ENCODE measurements around the gene EVI5L.
A peak's percentile ranks its signal among the peaks of the same experiment; 100 is the strongest.
"Not testable (repeated sequence)": the region's sequence is repeated elsewhere in the genome, so short reads cannot be mapped to it uniquely, and the experiment has no call there.

Gene EVI5L

GRCh38 chr19:7872306-7873204 is 42.5 kb downstream of the EVI5L start:
- DNase-seq (ENCODE audit: low read depth) = no peak

- no peak for DNase-seq (ENCODE audit: low read depth)
These were observed 43.5 kb downstream of the EVI5L start for GRCh38 chr19:7873304-7874075.

GRCh38 chr19:7874076-7874896 is 44.3 kb downstream of the EVI5L start, which contains the start of gene PRR36:
PRR36 (minus strand) TSS chr19:7874390; CDS start chr19:7873689, 701 bp downstream.
- no peak for DNase-seq (ENCODE audit: low read depth)

GRCh38 chr19:7874897-7875273 is 44.9 kb downstream of the EVI5L start:
- no peak for DNase-seq (ENCODE audit: low read depth)

GRCh38 chr19:7877249-7877836 is 47.3 kb downstream of the EVI5L start:
- no peak for DNase-seq (ENCODE audit: low read depth)

GRCh38 chr19:7879111-7879807 is 49.2 kb downstream of the EVI5L start:
- no peak for DNase-seq (ENCODE audit: low read depth)

GRCh38 chr19:7879836-7880235 is 49.8 kb downstream of the EVI5L start:
- no peak for DNase-seq (ENCODE audit: low read depth)

GRCh38 chr19:7881910-7882309 is 51.9 kb downstream of the EVI5L start:
- no peak for DNase-seq (ENCODE audit: low read depth)

GRCh38 chr19:7883105-7883504 is 53.1 kb downstream of the EVI5L start:
- no peak for DNase-seq (ENCODE audit: low read depth)

GRCh38 chr19:7883796-7884570 is 54.0 kb downstream of the EVI5L start:
- peak; percentile 33 for DNase-seq (ENCODE audit: low read depth)

- DNase-seq (ENCODE audit: low read depth) = no peak
These were observed 55.8 kb downstream of the EVI5L start for GRCh38 chr19:7885818-7886217.

- no peak for DNase-seq (ENCODE audit: low read depth)
These were observed 57.6 kb downstream of the EVI5L start for GRCh38 chr19:7887408-7888144.

GRCh38 chr19:7888145-7888825 is 58.3 kb downstream of the EVI5L start, which contains the start of gene LRRC8E:
LRRC8E (plus strand) TSS chr19:7888510; CDS start chr19:7895604, 7,094 bp downstream.
- no peak for DNase-seq (ENCODE audit: low read depth)

GRCh38 chr19:7888826-7889217 is 58.8 kb downstream of the EVI5L start:
- DNase-seq (ENCODE audit: low read depth) = no peak

- not testable (repeated sequence) for DNase-seq (ENCODE audit: low read depth)
These were observed 63.5 kb downstream of the EVI5L start for GRCh38 chr19:7893362-7894101.

GRCh38 chr19:7894612-7895309 is 64.7 kb downstream of the EVI5L start:
- DNase-seq (ENCODE audit: low read depth) = no peak

GRCh38 chr19:7895565-7895964 is 65.5 kb downstream of the EVI5L start:
- no peak for DNase-seq (ENCODE audit: low read depth)

GRCh38 chr19:7897292-7897691 is 67.3 kb downstream of the EVI5L start:
- no peak for DNase-seq (ENCODE audit: low read depth)
